CD4-positive, alpha-beta T cell (primary cell): Measurements from ENCODE around the gene CMIP. TPM values are rescaled to one million over a fixed set of nuclear protein-coding genes. Genes with fewer than 3 reads are reported as not detected.
A peak's percentile ranks its signal among the peaks of the same experiment; 100 is the strongest.

Experiments used
- ATAC-seq: fragments of 200-7000 bp; cut with Tn5 transposase; one replicate; pipeline ENCODE4 v1.10.0; 2022; ENCODE audit warnings: mild to moderate bottlenecking; ENCODE audit not compliant: poor library complexity
- CTCF ChIA-PET: fragments of 350-600 bp; sonication (Branson Sonifier 250); formaldehyde crosslinking; loops from one replicate; lab custom pipeline; 2021; ENCODE audit warnings: antibody characterized with exemption, inconsistent platforms; lab: Charles Lee
- POLR2A ChIA-PET: fragments of 350-600 bp; sonication (Branson Sonifier 250); formaldehyde crosslinking; loops from one replicate; lab custom pipeline; 2021; ENCODE audit warnings: antibody characterized with exemption, inconsistent platforms; lab: Charles Lee
- DNase-seq, 14 experiments: peaks; one replicate each; pipeline ENCODE4 v3.0.0-alpha.2; 2013 to 2020; ENCODE audit warnings: mixed read lengths in 2 of 14
- H3K27ac ChIP-seq, 2 donors: one replicate each; pipeline versions ENCODE4 v1.5.1 to v1.7.0; 2013; ENCODE audit warnings: low read length in 2 of 2, low read depth in 1 of 2, mild to moderate bottlenecking in 1 of 2
- H3K27me3 ChIP-seq, 2 experiments: 1 replicate in 1 of 2; 2 replicates in 1 of 2; pipeline versions ENCODE4 v1.6.1 to v1.7.0; 2013; ENCODE audit warnings: low read length in 2 of 2, control low read depth in 1 of 2, mild to moderate bottlenecking in 1 of 2, moderate library complexity in 1 of 2; ENCODE audit not compliant: insufficient read depth in 2 of 2, control insufficient read depth in 1 of 2
- H3K36me3 ChIP-seq: one replicate; pipeline ENCODE4 v1.6.1; 2013; ENCODE audit warnings: low read length, control low read depth; ENCODE audit not compliant: insufficient read depth
- H3K4me1 ChIP-seq: one replicate; pipeline ENCODE4 v1.6.1; 2013; ENCODE audit warnings: low read length, control low read depth; ENCODE audit not compliant: insufficient read depth
- H3K4me3 ChIP-seq: one replicate; pipeline ENCODE4 v1.5.1; 2013; ENCODE audit warnings: mild to moderate bottlenecking, low read length, moderate library complexity
- H3K9me3 ChIP-seq, 2 experiments: 1 replicate in 1 of 2; 2 replicates in 1 of 2; pipeline versions ENCODE4 v1.6.1 to v1.7.0; 2013; ENCODE audit warnings: low read length in 2 of 2, mild to moderate bottlenecking in 2 of 2, control low read depth in 1 of 2, moderate library complexity in 1 of 2; ENCODE audit not compliant: control insufficient read depth in 1 of 2, insufficient read depth in 1 of 2
- H3K27ac Mint-ChIP-seq: one replicate; pipeline ENCODE4 v1.8.0; 2020; ENCODE audit warnings: mixed read lengths
- H3K27me3 Mint-ChIP-seq: one replicate; pipeline ENCODE4 v1.8.0; 2021; ENCODE audit warnings: mixed read lengths
- H3K36me3 Mint-ChIP-seq: one replicate; pipeline ENCODE4 v1.8.0; 2021; ENCODE audit warnings: low read depth, mixed read lengths
- H3K4me1 Mint-ChIP-seq: one replicate; pipeline ENCODE4 v1.8.0; 2021; ENCODE audit warnings: low read depth, mixed read lengths
- H3K4me3 Mint-ChIP-seq: one replicate; pipeline ENCODE4 v1.8.0; 2020; ENCODE audit warnings: mild to moderate bottlenecking, mixed read lengths
- H3K9me3 Mint-ChIP-seq: one replicate; pipeline ENCODE4 v1.8.0; 2020; ENCODE audit warnings: mixed read lengths
- intact Hi-C, 2 experiments: fragments of 100-400 bp; cut with DNase I in 1 of 2; cut with micrococcal nuclease in 1 of 2; formaldehyde crosslinking; loops; one replicate each; pipeline versions ENCODE4 v1.15.1 to v1.9.0; 2023 to 2025; cut with DNase I, micrococcal nuclease
- total RNA-seq, 174 experiments: library from RNA in 2 of 174; stranded (reverse) in 2 of 174; gene quantifications; one replicate each; pipeline ENCODE4 v1.2.3 and lab custom pipeline; 2021 to 2026
- TF ChIP-seq, protein P1 (sequence below): fragments of 200-600 bp; IDR thresholded peaks from one replicate; pipeline ENCODE4 v1.8.0; 2022; ENCODE audit warnings: antibody characterized with exemption, mild to moderate bottlenecking

CMIP gene
- total RNA-seq, 2 experiments from 2014 or later: 33.5 to 35.3 TPM

DNA sequence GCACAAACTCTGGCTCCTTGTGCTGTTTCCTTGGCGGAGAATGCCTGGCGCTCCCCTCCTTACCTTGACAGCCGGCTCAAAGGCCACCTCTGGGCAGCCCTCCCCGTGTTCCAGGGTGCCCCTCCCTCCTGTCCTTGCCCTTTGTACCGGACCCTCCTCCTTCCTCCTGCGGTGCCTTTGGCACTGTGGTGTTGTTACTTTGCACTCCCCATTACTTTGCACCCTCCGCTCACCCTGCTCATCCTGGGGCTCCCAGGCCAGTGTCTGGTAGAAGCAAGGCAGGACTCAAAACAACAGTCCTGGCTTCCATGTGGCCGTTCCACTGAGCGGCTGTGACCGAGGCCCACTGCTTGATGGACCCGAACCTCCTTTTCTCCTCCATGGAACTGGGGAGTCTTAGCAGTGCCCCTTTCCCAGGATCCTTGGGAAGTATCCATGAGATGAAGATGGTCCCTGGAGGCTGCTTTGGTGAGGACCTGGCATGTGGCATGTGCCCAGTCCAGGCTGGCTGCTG is 147.8 kb downstream of the CMIP start:
- ChIA-PET POLR2A (no interaction called here), CTCF (no interaction called here)
- peaks cover 27% of the 10 kb centered on the region for H3K4me1 Mint-ChIP-seq
- H3K27me3 Mint-ChIP-seq: no peaks in the 10 kb centered on the region
- peaks cover 15% of the 10 kb centered on the region for H3K36me3 Mint-ChIP-seq
- no peak overlapping the region for H3K27ac ChIP-seq
- H3K9me3 ChIP-seq: no peaks in the 10 kb centered on the region
- H3K36me3 ChIP-seq: no peaks in the 10 kb centered on the region
- peak overlapping the region; percentile 12 for H3K4me3 Mint-ChIP-seq
- ATAC-seq: no peak
- no peak for DNase-seq
- peaks cover 6% of the 10 kb centered on the region for H3K4me1 ChIP-seq
- no peaks in the 10 kb centered on the region for H3K9me3 Mint-ChIP-seq
- no peak overlapping the region for H3K4me3 ChIP-seq
- intact Hi-C loops: no loop called here
- no peaks in the 10 kb centered on the region for H3K27me3 ChIP-seq
- H3K27ac Mint-ChIP-seq: no peak overlapping the region
- TF ChIP-seq, protein P1, sequence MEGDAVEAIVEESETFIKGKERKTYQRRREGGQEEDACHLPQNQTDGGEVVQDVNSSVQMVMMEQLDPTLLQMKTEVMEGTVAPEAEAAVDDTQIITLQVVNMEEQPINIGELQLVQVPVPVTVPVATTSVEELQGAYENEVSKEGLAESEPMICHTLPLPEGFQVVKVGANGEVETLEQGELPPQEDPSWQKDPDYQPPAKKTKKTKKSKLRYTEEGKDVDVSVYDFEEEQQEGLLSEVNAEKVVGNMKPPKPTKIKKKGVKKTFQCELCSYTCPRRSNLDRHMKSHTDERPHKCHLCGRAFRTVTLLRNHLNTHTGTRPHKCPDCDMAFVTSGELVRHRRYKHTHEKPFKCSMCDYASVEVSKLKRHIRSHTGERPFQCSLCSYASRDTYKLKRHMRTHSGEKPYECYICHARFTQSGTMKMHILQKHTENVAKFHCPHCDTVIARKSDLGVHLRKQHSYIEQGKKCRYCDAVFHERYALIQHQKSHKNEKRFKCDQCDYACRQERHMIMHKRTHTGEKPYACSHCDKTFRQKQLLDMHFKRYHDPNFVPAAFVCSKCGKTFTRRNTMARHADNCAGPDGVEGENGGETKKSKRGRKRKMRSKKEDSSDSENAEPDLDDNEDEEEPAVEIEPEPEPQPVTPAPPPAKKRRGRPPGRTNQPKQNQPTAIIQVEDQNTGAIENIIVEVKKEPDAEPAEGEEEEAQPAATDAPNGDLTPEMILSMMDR: no peak

DNA sequence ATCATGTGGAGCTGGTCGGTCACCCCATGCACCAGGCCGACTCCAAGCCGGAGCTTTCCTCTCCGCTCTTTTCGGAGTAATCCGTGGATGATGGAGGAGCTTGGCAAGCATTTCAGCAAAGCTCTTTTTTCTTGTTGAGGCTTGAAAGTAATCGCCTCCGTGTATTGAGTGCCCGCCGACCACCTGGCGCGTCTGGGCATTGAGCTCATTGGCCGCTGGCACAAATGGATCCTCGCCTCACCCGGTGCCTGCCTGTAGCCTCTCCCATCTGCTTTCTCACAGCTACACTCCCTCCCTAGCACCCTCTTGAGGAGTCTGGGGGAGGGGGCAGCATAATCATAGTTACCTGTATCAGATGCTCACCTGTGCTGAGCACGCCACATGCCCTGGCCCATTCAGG is 148.9 kb downstream of the CMIP start:
- intact Hi-C loops: no loop called here
- Mint-ChIP-seq H3K27me3 (no peaks in the 10 kb centered on the region), H3K27ac (no peak overlapping the region), H3K9me3 (no peaks in the 10 kb centered on the region), H3K36me3 (peaks cover 14% of the 10 kb centered on the region), H3K4me1 (peaks cover 34% of the 10 kb centered on the region), H3K4me3 (no peak overlapping the region)
- ATAC-seq: no peak
- ChIA-PET POLR2A (no interaction called here), CTCF (no interaction called here)
- no peaks in the 10 kb centered on the region for H3K27me3 ChIP-seq
- no peaks in the 10 kb centered on the region for H3K9me3 ChIP-seq
- TF ChIP-seq, protein P1: no peak
- H3K4me1 ChIP-seq: peaks cover 6% of the 10 kb centered on the region
- no peak overlapping the region for H3K27ac ChIP-seq
- no peaks in the 10 kb centered on the region for H3K36me3 ChIP-seq
- DNase-seq: no peak
- H3K4me3 ChIP-seq: no peak overlapping the region

DNA sequence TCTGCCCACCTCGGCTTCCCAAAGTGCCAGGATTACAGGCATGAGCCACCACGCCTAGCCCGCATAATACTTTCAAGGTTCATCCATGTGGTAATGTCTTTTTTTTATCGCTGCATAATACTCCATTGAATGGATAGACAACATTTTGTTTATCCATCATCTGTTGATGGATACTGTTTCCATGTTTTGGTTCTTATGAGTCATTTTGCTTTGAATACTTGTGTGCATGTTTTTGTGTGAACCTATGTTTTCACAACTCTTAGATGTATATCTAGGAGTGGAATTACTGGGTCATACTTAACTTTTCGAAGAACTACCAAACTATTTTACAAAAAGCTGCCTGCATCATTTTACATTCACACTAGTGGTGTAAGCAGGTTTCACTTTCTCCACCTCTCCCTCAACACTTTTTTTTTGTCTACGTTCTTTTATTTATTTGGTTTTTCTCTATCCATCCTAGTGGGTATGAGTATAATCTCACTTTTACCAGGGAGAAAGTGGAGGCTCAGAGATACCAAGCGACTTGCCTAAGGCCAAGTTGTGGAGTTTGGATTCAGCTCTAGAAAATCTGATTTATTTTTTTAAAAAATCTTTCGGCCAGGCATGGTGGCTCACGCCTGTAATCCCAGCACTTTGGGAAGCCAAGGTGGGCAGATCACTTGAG is 151.2 kb downstream of the CMIP start:
- ChIA-PET CTCF (no interaction called here), POLR2A (no interaction called here)
- Mint-ChIP-seq H3K36me3 (no peaks in the 10 kb centered on the region), H3K9me3 (no peaks in the 10 kb centered on the region), H3K4me1 (peaks cover 34% of the 10 kb centered on the region), H3K27me3 (no peaks in the 10 kb centered on the region), H3K27ac (no peak overlapping the region), H3K4me3 (no peak overlapping the region)
- ATAC-seq (peak; percentile 24), DNase-seq (no peak)
- no peak overlapping the region for H3K27ac ChIP-seq
- H3K4me3 ChIP-seq: no peak overlapping the region
- no peaks in the 10 kb centered on the region for H3K9me3 ChIP-seq
- peaks cover 6% of the 10 kb centered on the region for H3K4me1 ChIP-seq
- H3K36me3 ChIP-seq: no peaks in the 10 kb centered on the region
- H3K27me3 ChIP-seq: no peaks in the 10 kb centered on the region
- intact Hi-C loops: no loop called here
- TF ChIP-seq, protein P1: no peak
